Thoracic aorta (tissue), 2 donors: Measurements from ENCODE around the gene SERHL2. TPM values are rescaled to one million over a fixed set of nuclear protein-coding genes. Genes with fewer than 3 reads are reported as not detected.
"Not testable (repeated sequence)": the region's sequence is repeated elsewhere in the genome, so short reads cannot be mapped to it uniquely, and the experiment has no call there.

Source experiments
- ATAC-seq: fragments of 150-250 bp; one replicate; pipeline ENCODE4 v1.8.0; 2017; ENCODE audit warnings: low read depth; ENCODE audit not compliant: insufficient number of reproducible peaks, low FRiP score
- DNase-seq: peaks from one replicate; pipeline ENCODE4 v3.0.0-alpha.2; 2020; ENCODE audit warnings: low spot score
- H3K27ac ChIP-seq, 2 donors: fragments of 200-600 bp; sonication (generic); 1 replicate in 1 of 2; 2 replicates in 1 of 2; pipeline ENCODE4 v1.5.1; 2016; ENCODE audit warnings: mild to moderate bottlenecking in 2 of 2, moderate library complexity in 2 of 2
- H3K27me3 ChIP-seq: fragments of 200-600 bp; sonication (generic); replicated peaks from 2 replicates; pipeline ENCODE4 v1.6.0; 2016; ENCODE audit warnings: mild to moderate bottlenecking; ENCODE audit not compliant: insufficient read depth
- H3K36me3 ChIP-seq: fragments of 200-600 bp; sonication (generic); one replicate; pipeline ENCODE4 v1.5.1; 2016
- H3K4me1 ChIP-seq, 2 donors: fragments of 200-600 bp; sonication (generic); 1 replicate in 1 of 2; 2 replicates in 1 of 2; pipeline versions ENCODE4 v1.5.1 to v1.6.0; 2016; ENCODE audit warnings: low read depth in 2 of 2, mild to moderate bottlenecking in 1 of 2; ENCODE audit not compliant: control insufficient read depth in 1 of 2
- H3K4me3 ChIP-seq: fragments of 200-600 bp; sonication (generic); 2 replicates; pipeline ENCODE4 v1.5.1; 2016; ENCODE audit warnings: mild to moderate bottlenecking
- H3K9me3 ChIP-seq: fragments of 200-600 bp; sonication (generic); 2 replicates; pipeline ENCODE4 v1.5.1; 2016
- CTCF ChIP-seq: fragments of 200-600 bp; sonication (generic); IDR thresholded peaks from one replicate; pipeline ENCODE4 v1.5.1; 2019; ENCODE audit warnings: antibody characterized with exemption
- total RNA-seq, 2 donors: library from RNA; depleted of rRNA; stranded (reverse); fragments of >200 nt; gene quantifications; one replicate each; pipeline versions ENCODE4 v1.1.0 to v1.2.3, GENCODE V29; 2016

The SERHL2 gene
- total RNA-seq, 2 donors from 2014 or later = 1.9 TPM; not detected in 1

GRCh38 chr22:42604403-42604802 is 50.6 kb downstream of the SERHL2 start:
- no peaks in the 10 kb centered on the region for H3K27me3 ChIP-seq
- no peak overlapping the region for H3K27ac ChIP-seq
- H3K36me3 ChIP-seq = peaks cover 36% of the 10 kb centered on the region
- no peak for ATAC-seq
- H3K9me3 ChIP-seq = no peaks in the 10 kb centered on the region
- no peak overlapping the region for H3K4me3 ChIP-seq
- DNase-seq = no peak
- no peak for TF ChIP-seq CTCF
- H3K4me1 ChIP-seq = peaks cover 11 to 13% of the 10 kb centered on the region in 2 donors

- H3K4me1 ChIP-seq = peaks cover 25 to 35% of the 10 kb centered on the region in 2 donors
- H3K36me3 ChIP-seq, H3K4me3 ChIP-seq, H3K27ac ChIP-seq, H3K27me3 ChIP-seq, DNase-seq, ATAC-seq, H3K9me3 ChIP-seq: not testable (repeated sequence)
These were observed 53.9 kb downstream of the SERHL2 start for GRCh38 chr22:42607641-42608040.

- Histone ChIP-seq H3K36me3 (peaks cover 3% of the 10 kb centered on the region), H3K27ac (no peak overlapping the region), H3K27me3 (no peaks in the 10 kb centered on the region), H3K4me3 (no peak overlapping the region), H3K4me1 (peaks cover 32 to 42% of the 10 kb centered on the region in 2 donors), H3K9me3 (no peaks in the 10 kb centered on the region)
- ATAC-seq (no peak), DNase-seq (no peak)
- TF ChIP-seq CTCF = no peak
These were observed 54.5 kb downstream of the SERHL2 start for GRCh38 chr22:42608136-42608822.

GRCh38 chr22:42608823-42609361 is 55.1 kb downstream of the SERHL2 start:
- DNase-seq (no peak), ATAC-seq (no peak)
- Histone ChIP-seq H3K9me3 (no peaks in the 10 kb centered on the region), H3K27me3 (no peaks in the 10 kb centered on the region), H3K4me1 (peaks cover 37 to 46% of the 10 kb centered on the region in 2 donors), H3K4me3 (no peak overlapping the region), H3K36me3 (peaks cover 3% of the 10 kb centered on the region), H3K27ac (no peak overlapping the region)
- TF ChIP-seq CTCF = no peak

- Histone ChIP-seq H3K36me3 (peaks cover 3% of the 10 kb centered on the region), H3K4me1 (peaks cover 37 to 46% of the 10 kb centered on the region in 2 donors), H3K27me3 (no peaks in the 10 kb centered on the region), H3K27ac (no peak overlapping the region), H3K4me3 (no peak overlapping the region), H3K9me3 (no peaks in the 10 kb centered on the region)
- DNase-seq (no peak), ATAC-seq (no peak)
- TF ChIP-seq CTCF = no peak
These were observed 56.4 kb downstream of the SERHL2 start for GRCh38 chr22:42610186-42610585.
